GM12878 (cell line): ENCODE measurements around the gene SPATA3. TPM values are rescaled to one million over a fixed set of nuclear protein-coding genes. Genes with fewer than 3 reads are reported as not detected.

Experiments
- ATAC-seq: fragments of 200-7000 bp; cut with Tn5 transposase; 3 replicates; pipeline ENCODE4 v1.9.1; 2020; ENCODE audit warnings: mild to moderate bottlenecking, moderate library complexity
- BruUV-seq: library from RNA; stranded (reverse); fragments of 400-500 nt; replicated peaks from 2 replicates; lab custom pipeline; 2021; lab: Mats Ljungman, UMichigan
- CTCF ChIA-PET: fragments of 300-600 bp; sonication (Branson Sonifier 250); formaldehyde crosslinking; extraction: SDS; loops from one replicate; lab custom pipeline; 2021; ENCODE audit warnings: inconsistent platforms; lab: Yijun Ruan, JAX
- POLR2A ChIA-PET: fragments of 350-600 bp; formaldehyde crosslinking; extraction: SDS; loops from one replicate; lab custom pipeline; 2021; ENCODE audit warnings: inconsistent platforms; lab: Charles Lee
- RAD21 ChIA-PET: fragments of 300-600 bp; sonication (Branson Sonifier 250); formaldehyde crosslinking; loops from one replicate; lab custom pipeline; 2023; ENCODE audit warnings: antibody characterized with exemption; ENCODE audit not compliant: unreplicated experiment; lab: Charles Lee
- SMC1A ChIA-PET: fragments of 300-600 bp; sonication (Branson Sonifier 250); formaldehyde crosslinking; loops from one replicate; lab custom pipeline; 2023; ENCODE audit not compliant: unreplicated experiment, uncharacterized antibody; lab: Charles Lee
- DNase-seq: peaks from one replicate; pipeline ENCODE4 v3.0.0-alpha.2; 2011; ENCODE audit warnings: low read depth, low spot score
- FAIRE-seq: peaks from 3 replicates; lab custom pipeline; 2011; peaks lifted over from hg19 to GRCh38; lab: Jason Lieb, UNC
- H2AFZ ChIP-seq: 2 replicates; pipeline ENCODE4 v1.6.0; 2011; ENCODE audit warnings: low read depth, low read length, control low read depth; ENCODE audit not compliant: control insufficient read depth
- H3K27ac ChIP-seq: 2 replicates; pipeline ENCODE4 v1.5.1; 2011; ENCODE audit warnings: control low read depth; ENCODE audit not compliant: control insufficient read depth, insufficient read depth
- H3K27me3 ChIP-seq, 2 experiments: replicated peaks in 1 of 2; 2 replicates each; pipeline versions ENCODE4 v1.6.0 to v1.6.1; 2011; ENCODE audit warnings: low read length in 1 of 2; ENCODE audit not compliant: control insufficient read depth in 2 of 2, insufficient read depth in 2 of 2
- H3K36me3 ChIP-seq, 2 experiments: 2 replicates each; pipeline ENCODE4 v1.5.1; 2011; ENCODE audit warnings: low read length in 1 of 2; ENCODE audit not compliant: control insufficient read depth in 2 of 2, insufficient read depth in 2 of 2
- H3K4me1 ChIP-seq: 2 replicates; pipeline ENCODE4 v1.6.1; 2011; ENCODE audit warnings: mild to moderate bottlenecking, low read length, moderate library complexity, mixed read lengths; ENCODE audit not compliant: control insufficient read depth, insufficient read depth
- H3K4me2 ChIP-seq: 2 replicates; pipeline ENCODE4 v1.6.0; 2011; ENCODE audit warnings: control low read depth; ENCODE audit not compliant: control insufficient read depth, insufficient read depth
- H3K4me3 ChIP-seq: fragments of 200-600 bp; sonication (generic); 2 replicates; pipeline ENCODE4 v1.5.1; 2016
- H3K79me2 ChIP-seq: 2 replicates; pipeline ENCODE4 v1.6.0; 2011; ENCODE audit warnings: low read length; ENCODE audit not compliant: control insufficient read depth, insufficient read depth
- H3K9ac ChIP-seq: 2 replicates; pipeline ENCODE4 v1.8.0; 2011; ENCODE audit warnings: low read length, control low read depth, mixed read lengths; ENCODE audit not compliant: control insufficient read depth, insufficient read depth
- H3K9me3 ChIP-seq: replicated peaks from 3 replicates; pipeline ENCODE4 v1.5.1; 2011; ENCODE audit warnings: mild to moderate bottlenecking, low read length; ENCODE audit not compliant: control insufficient read depth, insufficient read depth
- H4K20me1 ChIP-seq: 2 replicates; pipeline ENCODE4 v1.6.0; 2011; ENCODE audit not compliant: control insufficient read depth, insufficient read depth
- CBFB ChIP-seq: IDR thresholded peaks from 2 replicates; pipeline ENCODE4 v1.6.1; 2016; ENCODE audit warnings: antibody characterized with exemption, low read depth
- CREB1 ChIP-seq: IDR thresholded peaks from 2 replicates; pipeline ENCODE4 v1.6.1; 2012; ENCODE audit warnings: low read depth, mild to moderate bottlenecking, inconsistent platforms
- FOS ChIP-seq: IDR thresholded peaks from 3 replicates; pipeline ENCODE4 v1.6.1; 2011; ENCODE audit warnings: borderline replicate concordance; ENCODE audit not compliant: insufficient read length; ENCODE audit errors: extremely low read depth
- FOXK2 ChIP-seq: fragments of 450-650 bp; IDR thresholded peaks from 2 replicates; pipeline ENCODE4 v1.6.1; 2017; ENCODE audit warnings: mild to moderate bottlenecking, moderate library complexity
- IKZF1 ChIP-seq: fragments of 450-650 bp; conservative IDR thresholded peaks from 2 replicates; pipeline ENCODE4 v1.6.1; 2017; ENCODE audit warnings: antibody characterized with exemption, mild to moderate bottlenecking
- KAT2A ChIP-seq: conservative IDR thresholded peaks from 2 replicates; pipeline ENCODE4 v1.6.1; 2011; ENCODE audit warnings: low read depth, low read length; ENCODE audit not compliant: control insufficient read depth
- MTA2 ChIP-seq: fragments of 450-650 bp; IDR thresholded peaks from 2 replicates; pipeline ENCODE4 v1.6.1; 2016; ENCODE audit warnings: low read depth, mild to moderate bottlenecking, moderate library complexity
- MYC ChIP-seq: IDR thresholded peaks from 2 replicates; pipeline ENCODE4 v1.6.1; 2011; ENCODE audit warnings: mild to moderate bottlenecking, low read length, moderate library complexity, inconsistent platforms; ENCODE audit not compliant: insufficient read depth, insufficient replicate concordance, insufficient read length, severe bottlenecking
- POU2F2 ChIP-seq: IDR thresholded peaks from 3 replicates; pipeline ENCODE4 v1.6.1; 2011; ENCODE audit warnings: low read depth, mild to moderate bottlenecking, low read length, borderline replicate concordance
- RUNX3 ChIP-seq: IDR thresholded peaks from 2 replicates; pipeline ENCODE4 v1.6.1; 2012; ENCODE audit warnings: low read length, inconsistent platforms
- SMARCA5 ChIP-seq: fragments of 450-650 bp; IDR thresholded peaks from 2 replicates; pipeline ENCODE4 v1.6.1; 2017; ENCODE audit warnings: mild to moderate bottlenecking
- SRF ChIP-seq, 2 experiments: IDR thresholded peaks; 2 replicates each; pipeline ENCODE4 v1.6.1; 2011; ENCODE audit warnings: low read depth in 2 of 2, low read length in 2 of 2, mild to moderate bottlenecking in 1 of 2, moderate library complexity in 1 of 2
- ZSCAN29 ChIP-seq: fragments of 450-650 bp; IDR thresholded peaks from 2 replicates; pipeline ENCODE4 v1.6.1; 2017; ENCODE audit warnings: mild to moderate bottlenecking, moderate library complexity
- WGBS: methylation state at CpG from one replicate; pipeline ENCODE4 v1.1.6; 2016; ENCODE audit warnings: low lambda C conversion rate; ENCODE audit not compliant: insufficient replicate concordance, insufficient coverage; ENCODE audit errors: missing lambda C conversion rate; 5-methylcytosine and 5-hydroxymethylcytosine counted together
- in situ Hi-C: fragments of 300-500 bp; cut with MboI; formaldehyde crosslinking; loops from 9 replicates; pipeline ENCODE4 v1.14.3; 2018; ENCODE audit warnings: mixed read lengths
- intact Hi-C: fragments of 100-400 bp; cut with micrococcal nuclease; formaldehyde crosslinking; loops from one replicate; pipeline ENCODE4 v1.14.2; 2022; ENCODE audit not compliant: unreplicated experiment
- polyA plus RNA-seq, 11 experiments: library from polyadenylated mRNA; depleted of rRNA in 4 of 11; unstranded in 6 of 11; stranded (reverse) in 5 of 11; fragments of >200 nt; fragmentation: Nextera tagmentation in 4 of 11; fragmentation: Illumina TruSeq in 1 of 11; extraction: Ambion mirVana in 4 of 11; extraction: Trizol in 1 of 11; gene quantifications; 1 replicate in 1 of 11; 2 replicates in 10 of 11; pipeline versions ENCODE4 v1.2.1 to v1.2.3, GENCODE V29; 2011 to 2016; ENCODE audit warnings: inconsistent platforms in 2 of 11, missing spikeins in 2 of 11, low read depth in 1 of 11
- total RNA-seq, 4 experiments: library from RNA; depleted of rRNA in 3 of 4; stranded (reverse); fragments of >200 nt in 3 of 4; fragmentation: Illumina TruSeq in 1 of 4; extraction: Trizol in 1 of 4; gene quantifications; 2 replicates each; pipeline versions ENCODE4 v1.2.1 to v1.2.3, GENCODE V29; 2013 to 2021

SPATA3 gene
- total and polyA plus RNA-seq, 10 of the 15 experiments (the other 5 are each of a cell fraction or from before 2014, with no cell fraction given): not detected

- TF ChIP-seq SRF (IDR thresholded peaks at IDR 0.05; ENCODE audit: low read depth in 2 of 2, low read length in 2 of 2): no peak
- TF ChIP-seq ZSCAN29: no peak
- TF ChIP-seq SMARCA5: no peak
- TF ChIP-seq MYC: no peak
- TF ChIP-seq MTA2: no peak
- no peak for TF ChIP-seq RUNX3
- TF ChIP-seq IKZF1: no peak
- no peak for TF ChIP-seq FOS
- TF ChIP-seq CBFB: no peak
- no peak for TF ChIP-seq CREB1
- TF ChIP-seq FOXK2: no peak
- no peak for TF ChIP-seq POU2F2
- no peak for TF ChIP-seq KAT2A
- TF ChIP-seq, all 136 proteins: peak for 0
- ATAC-seq (no peak), DNase-seq (no peak), FAIRE-seq (no peak)
- ChIA-PET RAD21 (interaction anchor here (0.6 to 1.5 kb wide), 2 partner anchors 192 to 412 kb away, joined by 3 to 4 read pairs; no protein-coding TSS in a partner anchor), POLR2A (no interaction called here), CTCF (interaction anchor here (0.7 to 0.9 kb wide), 2 partner anchors 10 to 192 kb away, joined by 3 read pairs; no protein-coding TSS in a partner anchor), SMC1A (interaction anchor here (1.0 to 1.3 kb wide), 2 partner anchors 9 to 88 kb away, joined by 4 read pairs; no protein-coding TSS in a partner anchor)
- H3K79me2 ChIP-seq: no peaks in the 10 kb centered on the region
- intact Hi-C loops (no loop called here), in situ Hi-C loops (no loop called here)
- WGBS: 52% methylated on average over 3 of the region's 3 CpGs
- no peaks in the 10 kb centered on the region for H3K36me3 ChIP-seq
- H3K4me3 ChIP-seq: no peak overlapping the region
- no peak overlapping the region for H3K9ac ChIP-seq
- H2AFZ ChIP-seq: no peak overlapping the region
- no peak overlapping the region for H3K27ac ChIP-seq
- no peaks in the 10 kb centered on the region for H3K4me1 ChIP-seq
- no TSS peak for BruUV-seq
- peaks cover 0 to 2% of the 10 kb centered on the region in 2 experiments; a peak in 2 of 4 replicates for H3K27me3 ChIP-seq
- H3K4me2 ChIP-seq: no peak overlapping the region
- no peaks in the 10 kb centered on the region for H4K20me1 ChIP-seq
- H3K9me3 ChIP-seq: no peaks in the 10 kb centered on the region
These were observed 20.0 kb downstream of the SPATA3 start for GRCh38 chr2:231015926-231016325.
